ENCODE measurements around the gene RAB9A. TPM values are rescaled to one million over a fixed set of nuclear protein-coding genes. Genes with fewer than 3 reads are reported as not detected.

Gene RAB9A
- total RNA-seq, 1 donor from 2014 or later = 34.2 TPM

DNA sequence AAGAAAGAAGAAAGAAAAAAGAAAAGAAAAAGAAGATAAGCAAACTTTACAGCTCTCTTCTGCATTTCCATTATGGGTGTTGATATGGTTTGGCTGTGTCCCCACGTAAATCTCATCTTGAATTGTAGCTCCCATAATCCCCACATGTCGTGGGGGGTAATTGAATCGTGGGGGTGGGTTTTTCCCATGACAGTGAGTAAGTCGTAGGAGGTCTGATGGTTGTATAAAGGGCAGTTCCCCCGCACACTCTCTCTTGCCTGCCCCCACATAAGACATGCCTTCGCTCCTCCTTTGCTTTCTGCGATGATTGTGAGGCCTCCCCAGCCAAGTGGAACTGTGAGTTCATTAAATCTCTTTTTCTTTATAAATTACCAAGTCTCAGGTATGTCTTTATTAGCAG is 7.3 kb upstream of the RAB9A start:
- no peak overlapping the region for H3K27ac Mint-ChIP-seq (ENCODE audit: unreplicated experiment)
- H3K36me3 Mint-ChIP-seq (ENCODE audit: low read depth, unreplicated experiment) = no peaks in the 10 kb centered on the region
- no peaks in the 10 kb centered on the region for H3K36me3 ChIP-seq (ENCODE audit: insufficient read depth, low read length)
- H3K4me1 Mint-ChIP-seq (ENCODE audit: low read depth, unreplicated experiment) = peaks cover 8% of the 10 kb centered on the region
- H3K4me3 ChIP-seq (ENCODE audit: insufficient read depth, low read depth, low read length) = no peak overlapping the region
- no peak overlapping the region for H2AFZ ChIP-seq (ENCODE audit: low read depth, low read length)
- H3K4me2 ChIP-seq (ENCODE audit: low read length) = no peak overlapping the region
- FAIRE-seq (no peak), DNase-seq (ENCODE audit: low read depth) (no peak)
- H3K4me1 ChIP-seq (ENCODE audit: insufficient read depth, low read length) = no peaks in the 10 kb centered on the region
- no peaks in the 10 kb centered on the region for H3K79me2 ChIP-seq (ENCODE audit: insufficient read depth, low read length)
- no peak overlapping the region for H3K4me3 Mint-ChIP-seq (ENCODE audit: unreplicated experiment)
- no peaks in the 10 kb centered on the region for H3K27me3 ChIP-seq (ENCODE audit: insufficient read depth, low read length)
- no peak overlapping the region for H3K9ac ChIP-seq (ENCODE audit: low read length)
- no peak overlapping the region for H3K27ac ChIP-seq (ENCODE audit: low read depth, low read length)
- TF ChIP-seq, protein P1, sequence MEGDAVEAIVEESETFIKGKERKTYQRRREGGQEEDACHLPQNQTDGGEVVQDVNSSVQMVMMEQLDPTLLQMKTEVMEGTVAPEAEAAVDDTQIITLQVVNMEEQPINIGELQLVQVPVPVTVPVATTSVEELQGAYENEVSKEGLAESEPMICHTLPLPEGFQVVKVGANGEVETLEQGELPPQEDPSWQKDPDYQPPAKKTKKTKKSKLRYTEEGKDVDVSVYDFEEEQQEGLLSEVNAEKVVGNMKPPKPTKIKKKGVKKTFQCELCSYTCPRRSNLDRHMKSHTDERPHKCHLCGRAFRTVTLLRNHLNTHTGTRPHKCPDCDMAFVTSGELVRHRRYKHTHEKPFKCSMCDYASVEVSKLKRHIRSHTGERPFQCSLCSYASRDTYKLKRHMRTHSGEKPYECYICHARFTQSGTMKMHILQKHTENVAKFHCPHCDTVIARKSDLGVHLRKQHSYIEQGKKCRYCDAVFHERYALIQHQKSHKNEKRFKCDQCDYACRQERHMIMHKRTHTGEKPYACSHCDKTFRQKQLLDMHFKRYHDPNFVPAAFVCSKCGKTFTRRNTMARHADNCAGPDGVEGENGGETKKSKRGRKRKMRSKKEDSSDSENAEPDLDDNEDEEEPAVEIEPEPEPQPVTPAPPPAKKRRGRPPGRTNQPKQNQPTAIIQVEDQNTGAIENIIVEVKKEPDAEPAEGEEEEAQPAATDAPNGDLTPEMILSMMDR (IDR thresholded peaks at IDR 0.05; ENCODE audit: insufficient read depth, low read depth, low read length) = no peak
- no peak for TF ChIP-seq EZH2 (IDR thresholded peaks at IDR 0.05; ENCODE audit: insufficient read depth, low read length)
- H4K20me1 ChIP-seq (ENCODE audit: insufficient read depth, low read length) = no peaks in the 10 kb centered on the region
- H3K9me3 Mint-ChIP-seq (ENCODE audit: unreplicated experiment) = no peaks in the 10 kb centered on the region
- H3K27me3 Mint-ChIP-seq (ENCODE audit: low read depth, unreplicated experiment) = no peaks in the 10 kb centered on the region
- H3K9me3 ChIP-seq (ENCODE audit: insufficient read depth, low read depth, low read length) = no peaks in the 10 kb centered on the region

DNA sequence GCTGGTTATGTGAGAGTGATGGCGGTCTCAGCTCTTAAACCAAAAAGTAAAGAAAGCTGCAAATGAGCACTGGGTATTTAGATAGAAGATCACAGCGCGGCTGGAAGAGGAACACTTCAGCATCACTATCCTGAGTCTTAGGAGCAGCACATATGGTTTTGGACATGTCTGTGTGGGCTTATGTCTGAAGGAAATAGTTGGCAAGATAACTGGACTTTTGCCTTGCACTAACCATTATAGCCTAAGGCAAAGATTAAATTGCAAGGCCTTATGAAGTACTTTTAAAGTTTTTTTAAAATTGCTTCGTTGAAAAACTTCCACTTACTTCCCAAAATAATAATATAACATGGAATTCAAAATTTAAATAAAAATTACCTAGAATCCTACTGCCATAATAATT is 4.6 kb upstream of the RAB9A start:
- Histone ChIP-seq H3K4me2 (ENCODE audit: low read length) (no peak overlapping the region), H3K9ac (ENCODE audit: low read length) (no peak overlapping the region), H3K27me3 (ENCODE audit: insufficient read depth, low read length) (no peaks in the 10 kb centered on the region), H2AFZ (ENCODE audit: low read depth, low read length) (no peak overlapping the region), H3K36me3 (ENCODE audit: insufficient read depth, low read length) (no peaks in the 10 kb centered on the region), H3K4me1 (ENCODE audit: insufficient read depth, low read length) (no peaks in the 10 kb centered on the region), H3K27ac (ENCODE audit: low read depth, low read length) (no peak overlapping the region), H4K20me1 (ENCODE audit: insufficient read depth, low read length) (no peaks in the 10 kb centered on the region), H3K4me3 (ENCODE audit: insufficient read depth, low read depth, low read length) (no peak overlapping the region), H3K79me2 (ENCODE audit: insufficient read depth, low read length) (peaks cover 4% of the 10 kb centered on the region), H3K9me3 (ENCODE audit: insufficient read depth, low read depth, low read length) (no peaks in the 10 kb centered on the region)
- Mint-ChIP-seq H3K36me3 (ENCODE audit: low read depth, unreplicated experiment) (no peaks in the 10 kb centered on the region), H3K9me3 (ENCODE audit: unreplicated experiment) (no peaks in the 10 kb centered on the region), H3K4me1 (ENCODE audit: low read depth, unreplicated experiment) (peaks cover 9% of the 10 kb centered on the region), H3K27ac (ENCODE audit: unreplicated experiment) (no peak overlapping the region), H3K27me3 (ENCODE audit: low read depth, unreplicated experiment) (no peaks in the 10 kb centered on the region), H3K4me3 (ENCODE audit: unreplicated experiment) (no peak overlapping the region)
- TF ChIP-seq, protein P1 (IDR thresholded peaks at IDR 0.05; ENCODE audit: insufficient read depth, low read depth, low read length) = no peak
- no peak for TF ChIP-seq EZH2 (IDR thresholded peaks at IDR 0.05; ENCODE audit: insufficient read depth, low read length)
- DNase-seq (ENCODE audit: low read depth) = no peak
- peak; percentile 68 for FAIRE-seq

DNA sequence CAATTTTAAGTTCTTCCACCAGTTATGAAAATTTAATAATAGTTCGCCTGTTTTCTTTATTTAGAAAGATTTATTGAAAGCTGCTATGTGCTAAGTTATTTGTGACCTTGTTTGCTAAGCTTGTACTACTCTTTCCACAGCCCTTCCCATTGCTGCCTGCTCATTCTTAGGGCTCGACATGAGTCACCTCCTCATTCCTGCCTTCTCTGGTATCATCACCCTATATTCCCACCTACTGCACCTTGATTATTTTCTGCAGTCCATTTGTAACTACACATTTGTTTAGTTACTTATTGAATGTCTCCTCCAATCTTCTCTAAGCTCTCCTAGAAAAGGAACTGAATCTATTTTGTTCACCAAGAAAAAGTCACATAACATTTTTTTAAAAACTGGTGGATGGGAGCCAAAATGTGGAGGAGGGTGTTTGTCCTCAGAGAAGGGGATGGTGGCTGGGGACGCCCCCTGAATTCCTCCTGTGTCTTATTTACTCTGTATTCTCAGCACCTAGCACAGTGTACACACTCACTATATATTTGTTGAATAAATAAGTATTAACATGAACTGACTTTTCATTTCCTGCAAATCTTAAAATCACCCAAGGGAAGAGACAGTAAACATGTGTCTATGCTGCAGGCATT is 3.7 kb upstream of the RAB9A start:
- Mint-ChIP-seq H3K9me3 (ENCODE audit: unreplicated experiment) (no peaks in the 10 kb centered on the region), H3K4me3 (ENCODE audit: unreplicated experiment) (no peak overlapping the region), H3K36me3 (ENCODE audit: low read depth, unreplicated experiment) (no peaks in the 10 kb centered on the region), H3K27me3 (ENCODE audit: low read depth, unreplicated experiment) (no peaks in the 10 kb centered on the region), H3K4me1 (ENCODE audit: low read depth, unreplicated experiment) (peaks cover 9% of the 10 kb centered on the region), H3K27ac (ENCODE audit: unreplicated experiment) (peak overlapping the region; percentile 27)
- Histone ChIP-seq H3K36me3 (ENCODE audit: insufficient read depth, low read length) (no peaks in the 10 kb centered on the region), H3K27me3 (ENCODE audit: insufficient read depth, low read length) (no peaks in the 10 kb centered on the region), H3K4me2 (ENCODE audit: low read length) (no peak overlapping the region), H3K9ac (ENCODE audit: low read length) (no peak overlapping the region), H2AFZ (ENCODE audit: low read depth, low read length) (no peak overlapping the region), H3K9me3 (ENCODE audit: insufficient read depth, low read depth, low read length) (no peaks in the 10 kb centered on the region), H3K79me2 (ENCODE audit: insufficient read depth, low read length) (peaks cover 12% of the 10 kb centered on the region), H3K4me1 (ENCODE audit: insufficient read depth, low read length) (no peaks in the 10 kb centered on the region), H3K27ac (ENCODE audit: low read depth, low read length) (no peak overlapping the region), H3K4me3 (ENCODE audit: insufficient read depth, low read depth, low read length) (no peak overlapping the region), H4K20me1 (ENCODE audit: insufficient read depth, low read length) (no peaks in the 10 kb centered on the region)
- FAIRE-seq (no peak), DNase-seq (ENCODE audit: low read depth) (peak; percentile 23)
- TF ChIP-seq, protein P1 (IDR thresholded peaks at IDR 0.05; ENCODE audit: insufficient read depth, low read depth, low read length) = no peak
- no peak for TF ChIP-seq EZH2 (IDR thresholded peaks at IDR 0.05; ENCODE audit: insufficient read depth, low read length)
